Anterior cingulate cortex (tissue), 58 donors: ENCODE results near the gene OR2F1.

ENCODE experiments used
- DNase-seq, 58 donors: peaks; one replicate each; lab custom pipeline; 2025; lab: John Stamatoyannopoulos, UW

OR2F1 gene, protein sequence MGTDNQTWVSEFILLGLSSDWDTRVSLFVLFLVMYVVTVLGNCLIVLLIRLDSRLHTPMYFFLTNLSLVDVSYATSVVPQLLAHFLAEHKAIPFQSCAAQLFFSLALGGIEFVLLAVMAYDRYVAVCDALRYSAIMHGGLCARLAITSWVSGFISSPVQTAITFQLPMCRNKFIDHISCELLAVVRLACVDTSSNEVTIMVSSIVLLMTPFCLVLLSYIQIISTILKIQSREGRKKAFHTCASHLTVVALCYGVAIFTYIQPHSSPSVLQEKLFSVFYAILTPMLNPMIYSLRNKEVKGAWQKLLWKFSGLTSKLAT

DNA sequence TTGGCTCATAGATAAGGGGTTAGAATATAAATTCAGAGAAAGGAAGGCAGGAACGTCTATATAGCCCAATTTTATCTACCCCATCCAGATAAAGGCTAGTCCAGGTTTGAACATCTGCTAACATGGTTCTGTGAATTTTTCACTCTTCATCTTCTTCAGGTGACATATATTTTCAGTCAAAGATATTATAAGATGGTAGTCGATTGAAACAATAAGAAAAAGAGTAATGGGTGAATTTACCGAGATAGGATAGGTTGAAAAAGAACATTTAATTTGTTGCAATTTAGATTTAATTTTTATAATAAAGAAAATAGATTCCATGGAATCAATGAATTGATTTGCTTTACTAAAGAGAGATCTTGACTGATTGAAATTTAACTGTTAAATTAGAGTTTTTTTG lies at the start of gene OR2F1:
OR2F1 (plus strand) TSS at position 301 of the 400 bp plus-strand sequence. CDS start 5,127 bp downstream, outside the sequence.
- DNase-seq = no peak

DNA sequence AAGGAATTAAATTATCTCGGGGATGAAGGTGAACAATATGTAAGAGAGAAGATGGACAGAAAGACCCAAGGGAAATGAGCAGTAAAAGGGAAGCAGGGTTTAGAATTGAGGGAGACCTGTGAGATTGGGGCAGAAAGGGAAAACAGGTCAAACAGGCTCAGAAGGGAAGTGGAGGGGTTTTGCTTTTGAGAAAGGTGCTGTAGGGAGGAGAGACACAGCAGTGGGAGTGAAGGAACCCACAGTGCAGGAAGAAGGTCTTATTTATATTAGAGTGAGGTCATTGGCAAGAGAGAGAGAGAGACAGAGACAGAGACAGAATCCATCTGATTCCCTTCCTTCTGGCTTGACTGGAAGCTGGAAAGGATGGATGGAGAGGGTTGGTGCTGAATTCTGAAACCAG lies 49.1 kb upstream of the OR2F1 start:
- no peak for DNase-seq

DNA sequence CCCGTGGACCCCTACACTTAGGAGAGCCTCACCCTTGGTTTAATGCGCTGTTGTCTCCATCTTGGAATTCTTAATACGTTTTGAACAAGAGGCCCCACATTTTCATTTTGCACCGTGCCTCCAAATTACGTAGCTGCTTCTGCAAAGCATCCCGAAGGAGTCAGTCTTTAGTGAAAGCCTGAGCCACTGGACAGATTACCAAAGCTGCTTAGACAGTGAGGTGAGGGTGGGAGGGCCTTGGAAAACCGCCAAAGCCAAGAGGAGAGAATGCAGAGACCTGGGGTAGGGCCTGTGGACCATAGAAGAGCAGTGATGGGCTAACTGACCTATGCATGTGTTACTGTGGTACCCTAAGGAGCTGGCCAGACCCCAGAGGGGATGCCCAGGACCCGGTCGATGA lies 48.5 kb upstream of the OR2F1 start:
- DNase-seq = no peak

DNA sequence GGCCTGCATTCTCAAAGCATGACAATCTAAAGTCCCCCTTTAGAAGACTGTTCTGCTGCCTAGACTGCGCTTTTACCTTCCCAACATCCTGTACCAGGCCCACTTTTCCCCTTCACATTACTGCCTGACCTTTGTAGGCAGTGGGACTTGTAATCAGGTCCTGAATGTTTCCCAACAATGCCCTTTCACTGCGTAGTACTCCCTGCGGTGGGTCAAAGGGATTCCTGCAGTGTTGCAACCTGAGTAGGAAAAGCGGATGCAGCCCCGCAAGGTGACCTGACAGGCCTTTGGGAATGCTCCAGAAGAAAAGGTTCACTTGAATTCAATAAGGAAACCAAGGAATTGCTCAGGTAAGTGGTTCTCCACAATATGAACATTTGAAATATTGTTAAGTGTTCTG lies 47.7 kb upstream of the OR2F1 start:
- no peak for DNase-seq

DNA sequence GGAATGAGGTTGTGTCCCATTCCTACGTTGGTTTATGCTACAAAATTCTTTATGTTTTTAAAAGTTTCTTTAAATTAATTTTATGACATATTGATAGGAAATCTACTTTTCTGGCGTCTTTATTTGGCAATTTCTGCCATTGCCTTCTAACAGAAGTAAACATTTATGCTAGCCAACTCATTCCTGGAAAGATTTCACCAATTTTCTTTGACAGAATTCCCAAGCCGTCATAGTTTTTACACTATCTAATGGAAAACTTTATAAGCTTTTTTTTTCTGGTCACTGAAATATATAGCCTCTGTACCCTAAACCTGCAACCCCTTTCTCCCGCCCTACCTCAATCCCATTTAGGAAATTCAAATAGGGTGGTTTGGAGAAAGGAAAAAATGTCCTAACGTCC lies 46.5 kb upstream of the OR2F1 start:
- DNase-seq = no peak

DNA sequence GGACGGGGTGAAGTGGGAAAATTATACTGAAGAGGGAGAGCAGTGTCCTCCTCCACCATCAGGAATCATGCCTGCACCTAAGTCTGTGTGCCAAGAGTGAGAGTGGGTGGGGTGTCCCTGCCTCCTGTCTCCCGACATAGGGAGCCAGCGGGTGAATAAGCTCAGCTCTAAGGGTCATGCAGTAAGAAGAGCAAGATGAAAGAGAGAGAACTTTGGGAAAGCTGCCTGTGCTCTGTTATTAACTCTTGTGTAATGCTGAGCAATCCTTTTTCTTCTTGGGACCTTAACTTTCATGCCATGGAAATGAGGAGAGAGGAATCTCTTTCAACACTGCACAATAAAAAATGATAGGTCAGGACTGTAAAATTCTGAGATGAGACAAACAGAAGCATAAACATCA lies 44.8 kb upstream of the OR2F1 start:
- DNase-seq = no peak

DNA sequence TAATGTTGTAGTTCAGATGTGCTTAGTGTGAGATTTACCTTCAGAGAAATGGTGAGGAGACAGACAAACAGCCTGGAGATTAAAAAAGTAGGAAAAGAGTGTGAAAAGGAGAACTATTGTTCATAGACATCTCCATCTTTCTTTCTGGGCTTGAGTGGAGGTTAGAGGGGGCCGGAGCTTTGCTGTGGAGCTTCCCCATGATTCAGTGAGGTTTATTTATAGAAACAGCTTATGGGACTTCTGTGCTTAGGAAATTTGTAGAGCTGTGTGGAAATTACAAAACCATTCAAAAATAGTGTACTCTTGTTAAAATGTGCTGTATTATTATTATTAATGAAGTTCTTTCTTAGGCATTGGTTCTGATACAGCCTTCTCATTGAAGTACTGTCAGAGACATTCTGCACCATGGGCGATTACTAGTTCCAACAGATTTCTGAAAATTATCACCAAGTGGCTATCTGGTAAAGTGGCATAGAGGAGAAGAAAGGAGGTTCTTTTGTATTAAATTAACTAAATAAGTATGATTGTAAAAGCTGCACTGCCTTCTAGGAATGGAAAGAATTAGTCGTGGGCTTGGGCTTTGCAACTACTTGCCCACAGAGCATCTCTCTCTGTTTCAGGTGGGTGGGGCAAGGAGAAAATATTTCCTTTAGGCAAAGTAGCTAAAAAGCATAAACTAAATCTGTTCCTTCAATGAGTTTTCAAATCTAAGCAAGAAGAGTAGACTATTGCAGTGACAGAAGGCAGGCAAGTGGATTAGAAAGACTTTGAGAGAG lies 44.0 kb upstream of the OR2F1 start:
- no peak for DNase-seq

DNA sequence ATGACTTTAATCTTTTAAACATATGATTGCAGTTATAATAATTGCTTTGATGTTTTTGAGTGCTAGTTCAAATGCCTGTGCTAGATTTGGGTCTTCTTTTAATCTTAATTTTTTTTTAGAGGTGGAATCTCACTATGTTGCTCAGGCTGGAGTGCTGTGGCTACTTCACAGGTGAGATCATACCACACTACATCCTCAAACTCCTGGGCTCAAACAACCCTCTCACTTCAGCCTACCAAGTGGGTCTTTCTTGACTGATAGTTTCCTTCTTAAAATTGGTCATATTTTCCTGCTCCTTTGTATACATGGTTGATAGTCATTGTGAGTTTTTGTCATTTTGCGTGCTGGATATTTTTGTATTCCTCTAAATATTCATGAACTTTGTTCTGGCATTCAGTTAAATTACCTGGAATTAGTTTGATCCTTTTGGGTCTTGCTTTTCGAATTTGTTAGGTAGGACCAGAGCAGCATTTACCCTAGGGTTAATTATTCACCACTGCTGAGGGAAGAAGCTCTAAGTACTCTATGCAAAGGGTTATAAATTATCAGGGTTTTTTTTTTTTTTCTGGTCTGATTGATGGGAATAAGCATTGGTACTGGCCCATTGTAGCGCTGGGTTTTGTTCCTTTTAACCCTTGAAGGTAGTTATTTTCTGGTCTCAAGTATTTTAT lies 40.6 kb upstream of the OR2F1 start:
- no peak for DNase-seq

DNA sequence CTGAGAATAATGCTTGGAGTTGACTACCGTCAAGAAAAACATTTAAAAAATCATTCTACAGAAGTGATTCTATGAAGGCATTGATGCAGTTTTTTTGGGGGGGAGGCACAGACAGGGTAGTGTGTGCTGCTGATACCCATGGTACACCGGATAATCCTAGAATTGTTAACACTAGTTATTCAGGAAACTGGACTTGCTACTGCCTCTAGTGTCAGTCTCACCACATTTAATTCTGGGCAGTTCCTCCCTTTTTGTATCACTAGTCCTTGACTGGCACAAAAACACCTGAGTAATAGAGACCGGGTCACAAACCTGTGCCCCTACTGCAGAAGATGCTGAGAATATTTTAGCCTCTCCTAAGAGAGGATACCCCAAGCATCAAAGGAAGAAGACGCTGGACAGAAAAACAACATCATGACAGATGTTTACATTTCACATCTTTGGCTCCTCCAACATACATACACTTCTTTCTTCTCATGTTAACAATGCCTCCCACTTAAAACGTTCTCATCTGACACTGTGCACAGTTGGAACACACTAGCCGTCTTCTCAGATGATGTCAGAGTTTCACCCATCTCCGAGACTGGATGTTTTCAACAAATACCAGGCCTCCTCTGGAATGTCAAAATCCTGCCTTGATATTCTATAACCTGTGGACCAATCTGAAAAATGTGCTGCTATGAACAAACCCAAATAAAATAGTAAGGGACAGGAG lies 39.5 kb upstream of the OR2F1 start:
- DNase-seq = no peak

DNA sequence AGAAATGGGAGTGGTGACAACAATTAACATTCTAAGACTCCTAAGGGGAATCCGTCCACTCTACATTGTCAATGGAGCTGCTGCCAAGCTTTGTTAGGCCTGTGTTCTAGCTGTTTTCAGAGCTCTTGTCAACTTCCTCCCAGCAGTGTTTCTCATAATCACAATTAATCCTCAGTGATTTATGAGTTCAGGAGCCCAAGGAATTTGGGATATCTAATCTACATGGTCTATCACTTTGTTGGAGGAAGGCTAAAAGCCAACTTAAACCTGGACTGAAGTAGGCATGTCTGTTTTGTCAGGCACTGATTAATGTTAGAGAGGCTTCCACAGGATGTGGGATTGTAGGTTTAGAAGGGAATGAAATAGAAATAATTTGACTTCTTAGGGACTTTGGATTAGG lies 29.8 kb upstream of the OR2F1 start:
- no peak for DNase-seq

DNA sequence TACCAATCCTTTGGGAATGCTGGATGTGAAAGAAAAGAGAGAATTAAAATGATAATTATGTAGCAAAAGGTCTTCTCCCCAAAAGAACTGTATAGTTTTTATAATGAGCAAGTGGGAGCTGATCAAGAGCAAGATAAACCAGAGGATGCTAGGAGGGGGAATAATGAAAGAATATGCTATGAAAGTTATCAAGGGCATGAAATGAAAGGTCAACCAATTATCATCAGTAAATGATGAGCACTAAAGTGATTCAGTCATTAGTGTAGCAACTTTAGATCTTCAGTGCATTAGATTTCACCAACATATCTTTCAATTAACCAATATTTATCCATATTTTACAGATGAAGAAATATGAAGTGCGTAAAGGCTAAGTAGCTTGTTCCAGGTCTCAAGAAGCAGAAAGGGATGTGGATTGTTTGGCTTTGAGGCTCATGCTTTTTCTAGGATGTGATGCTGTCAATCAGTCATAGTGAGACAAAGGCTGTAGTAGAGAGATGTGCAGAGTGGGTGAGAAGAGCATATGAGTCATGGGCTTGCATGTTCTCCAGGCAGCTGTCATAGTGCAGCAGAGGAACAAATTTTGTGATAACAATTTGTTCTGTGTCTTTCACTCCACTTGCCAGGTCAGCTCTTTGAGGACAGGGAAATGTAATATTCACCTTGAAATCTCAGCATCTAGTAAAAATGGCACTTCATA lies 25.3 kb upstream of the OR2F1 start:
- peak in 2 of 58 donors; percentile 3 to 33 for DNase-seq

DNA sequence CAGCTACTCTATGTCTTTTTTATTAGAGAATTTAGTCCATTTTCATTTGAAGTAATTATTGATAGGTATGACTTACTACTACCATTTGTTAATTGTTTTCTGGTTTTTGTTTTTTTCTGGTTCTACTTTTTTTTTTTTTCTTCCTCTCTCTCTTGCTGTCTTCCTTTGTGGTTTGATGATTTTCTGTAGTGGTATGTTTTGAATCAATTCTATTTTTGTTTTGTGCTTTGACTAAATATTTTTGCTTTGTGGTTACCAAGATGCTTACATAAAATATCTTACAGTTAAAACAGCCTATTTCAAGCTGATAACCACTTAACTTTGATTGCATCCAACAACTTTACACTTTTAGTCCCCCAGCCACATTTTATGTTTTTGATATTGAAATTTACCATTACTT lies 22.9 kb upstream of the OR2F1 start:
- no peak for DNase-seq

DNA sequence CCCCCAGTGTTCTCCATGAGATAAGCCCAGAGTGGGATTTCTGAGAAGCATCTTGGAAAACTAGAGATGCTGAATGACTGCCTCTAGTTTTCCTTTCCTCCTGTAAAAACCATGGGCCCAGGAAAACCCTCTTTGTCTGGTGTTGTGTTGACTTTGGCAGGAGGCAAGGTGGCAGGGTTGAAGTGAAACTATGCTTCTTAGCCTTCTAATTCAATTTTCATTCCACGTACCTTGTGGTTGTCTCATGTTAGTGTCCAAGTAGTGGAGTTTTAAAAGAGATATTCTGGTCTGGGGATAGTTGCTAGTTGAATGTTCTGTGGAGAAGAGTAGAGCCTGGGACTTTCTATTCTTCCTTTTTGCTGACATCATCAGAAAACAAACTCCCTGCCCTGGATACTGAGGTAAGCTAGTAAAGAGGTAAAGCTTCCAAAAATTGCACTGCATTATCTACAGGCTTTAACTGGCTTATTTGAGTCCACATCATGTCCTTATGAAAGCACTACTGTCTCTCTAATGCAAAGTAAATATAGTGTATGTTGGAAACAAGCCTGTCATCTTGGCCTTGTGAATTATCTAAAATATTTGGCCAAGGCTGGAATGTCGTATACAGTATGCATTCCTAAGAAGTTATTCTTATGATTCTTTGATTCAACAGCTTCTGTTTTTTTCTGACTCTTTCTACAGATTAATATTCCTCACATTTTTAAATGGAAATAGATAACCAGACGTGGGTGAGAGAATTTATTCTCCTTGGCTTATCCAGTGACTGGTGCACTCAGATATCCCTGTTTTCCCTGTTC lies 19.9 kb upstream of the OR2F1 start, which contains the start of gene OR2F2:
OR2F2 (plus strand) TSS at position 708 of the 800 bp plus-strand sequence; CDS start at position 708, 0 bp downstream.
- DNase-seq = no peak

DNA sequence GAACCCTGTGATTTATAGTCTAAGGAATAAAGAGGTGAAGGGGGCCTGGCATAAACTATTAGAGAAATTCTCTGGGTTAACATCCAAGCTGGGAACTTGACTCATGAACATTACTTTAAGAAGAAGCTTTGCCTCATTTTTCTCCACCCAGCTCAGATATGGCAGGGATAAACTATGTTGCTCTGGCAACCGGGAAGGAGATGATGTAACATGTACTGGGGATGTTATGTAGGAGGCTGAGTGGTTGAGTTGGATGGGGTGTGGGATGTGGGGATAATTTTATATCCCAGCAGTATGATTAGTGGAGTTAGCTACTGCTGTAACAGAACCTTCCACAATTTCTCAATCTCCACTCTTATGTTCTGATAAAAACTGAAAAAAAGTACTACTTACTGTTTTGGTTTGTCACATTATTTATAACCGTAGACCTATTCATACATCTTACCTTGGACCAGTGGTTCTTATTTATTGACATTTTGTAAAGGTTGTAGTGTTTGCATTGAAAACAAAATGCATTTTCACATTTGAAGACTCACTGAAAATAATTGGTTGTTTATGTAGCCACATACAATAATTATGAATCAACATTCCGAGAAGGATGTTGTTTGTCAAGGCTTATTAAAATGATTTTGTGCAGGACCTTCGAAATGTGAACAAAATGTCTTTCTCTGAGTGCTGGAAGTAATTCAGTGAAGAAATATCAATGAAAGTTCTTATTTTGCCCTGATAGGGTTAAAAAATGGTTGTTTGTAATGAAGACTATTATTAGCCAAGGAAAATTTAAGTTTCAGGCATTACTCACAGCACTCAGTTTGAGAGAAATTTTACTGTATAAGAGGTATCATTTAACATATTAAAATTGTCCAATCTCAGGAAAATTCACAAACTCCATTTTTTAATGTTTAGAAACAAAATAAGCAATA lies 18.3 kb upstream of the OR2F1 start:
- DNase-seq = peak in 11 of 58 donors; percentile 2 to 69 (median 21)

DNA sequence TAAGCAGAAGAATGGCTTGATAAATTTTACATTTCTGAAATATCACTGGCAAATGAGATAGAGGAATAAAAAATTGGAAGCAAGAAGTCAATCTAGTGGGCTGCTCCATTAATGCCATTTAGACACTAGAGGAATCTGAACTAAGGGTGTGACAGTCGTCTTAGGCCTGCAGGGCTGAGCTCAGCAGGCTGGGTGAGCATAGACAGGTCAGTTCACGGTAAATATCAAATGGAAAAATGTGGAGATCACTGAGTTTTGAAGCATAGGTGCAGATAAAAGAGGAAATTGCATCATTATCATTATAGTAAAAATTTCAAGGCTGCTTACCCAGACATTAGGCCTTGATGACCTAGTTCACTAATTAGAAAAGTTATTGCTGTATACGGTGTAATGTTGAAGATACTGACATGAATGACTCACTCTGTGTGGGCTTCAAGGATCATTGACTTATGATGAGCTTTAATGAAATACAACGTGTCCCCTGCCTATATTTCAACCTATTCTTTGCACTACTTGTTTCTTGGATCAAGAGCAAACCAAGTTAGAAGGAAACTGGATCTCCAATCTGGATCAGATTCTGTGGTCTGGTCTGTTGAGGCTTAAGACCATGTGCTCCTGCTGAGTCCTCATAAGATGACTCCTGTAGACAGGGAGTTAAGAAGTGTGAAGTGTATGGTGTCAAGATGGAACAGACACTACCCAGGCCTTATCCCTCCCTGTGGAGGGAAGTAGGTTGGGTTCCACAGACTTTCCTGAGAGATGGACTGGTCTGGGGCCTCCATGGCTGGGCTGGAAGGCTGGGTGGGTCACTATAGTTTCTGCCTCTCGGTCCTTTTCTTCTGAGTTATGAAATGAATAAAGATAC lies 16.0 kb upstream of the OR2F1 start:
- no peak for DNase-seq

DNA sequence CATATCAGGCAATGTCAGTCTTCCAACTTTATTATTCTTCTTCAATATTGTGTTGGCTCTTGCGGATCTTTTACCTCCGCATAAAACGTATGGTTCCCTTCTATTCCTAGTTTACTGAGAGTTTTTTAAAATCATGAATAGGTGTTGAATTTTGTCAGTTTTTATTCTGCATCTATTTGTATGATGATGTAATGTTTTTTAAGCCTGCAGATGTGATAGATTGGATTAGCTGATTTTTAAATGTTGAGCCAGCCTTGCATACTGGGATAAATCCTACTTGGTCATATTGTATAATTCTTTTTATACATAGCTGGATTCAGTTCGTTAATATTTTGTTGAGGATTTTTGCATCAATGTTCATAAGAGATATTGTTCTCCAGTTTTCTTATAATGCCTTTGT lies 9.2 kb upstream of the OR2F1 start:
- DNase-seq = no peak

DNA sequence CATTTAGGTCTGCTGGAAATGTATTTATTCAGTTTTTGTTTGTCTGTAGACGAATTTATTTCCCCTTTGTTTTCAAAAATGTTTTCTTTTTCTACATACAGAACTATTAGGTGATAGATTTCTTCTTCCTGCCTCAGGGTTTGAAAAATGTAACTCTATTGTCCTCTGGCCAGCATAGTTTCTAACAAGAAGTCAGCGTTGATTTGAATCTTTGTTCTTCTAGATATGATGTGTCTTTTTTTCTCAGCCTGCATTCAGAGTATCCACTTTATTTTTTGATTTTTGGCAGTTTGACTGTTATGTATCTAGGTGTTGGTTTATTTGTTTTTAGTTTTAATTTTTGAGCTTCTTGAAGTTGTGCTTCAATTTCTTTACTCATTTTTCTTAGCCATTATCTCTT lies 7.5 kb upstream of the OR2F1 start:
- DNase-seq = no peak
